K562 (cell line): Measurements from ENCODE around the gene VPS4B. TPM values are rescaled to one million over a fixed set of nuclear protein-coding genes. Genes with fewer than 3 reads are reported as not detected.

Experiments
- ARID2 ChIP-seq: fragments of 450-650 bp; IDR thresholded peaks from 2 replicates; pipeline ENCODE4 v1.6.1; 2017; ENCODE audit warnings: antibody characterized with exemption, mild to moderate bottlenecking
- COPS2 ChIP-seq: fragments of 450-650 bp; conservative IDR thresholded peaks from 2 replicates; pipeline ENCODE4 v1.6.1; 2016; ENCODE audit warnings: mild to moderate bottlenecking, moderate library complexity
- ELK1 ChIP-seq: sonication (generic); formaldehyde crosslinking; IDR thresholded peaks from 2 replicates; pipeline ENCODE4 v1.8.1; 2022; ENCODE audit warnings: missing genetic modification reagents
- HBP1 ChIP-seq: fragments of 450-650 bp; formaldehyde crosslinking; IDR thresholded peaks from 2 replicates; pipeline ENCODE4 v1.4.0; 2022; ENCODE audit warnings: missing genetic modification characterization
- HIVEP1 ChIP-seq: fragments of 250-450 bp; sonication (Bioruptor Pico); IDR thresholded peaks from 2 replicates; pipeline ENCODE4 v1.4.0; 2020; ENCODE audit warnings: mild to moderate bottlenecking
- HOXB6 ChIP-seq: fragments of 250-450 bp; sonication (Bioruptor Pico); IDR thresholded peaks from 2 replicates; pipeline ENCODE4 v1.5.1; 2022; ENCODE audit warnings: mild to moderate bottlenecking, borderline replicate concordance
- PCBP1 ChIP-seq: fragments of 200-400 bp; formaldehyde crosslinking; IDR thresholded peaks from 2 replicates; pipeline ENCODE4 v1.6.1; 2018; ENCODE audit warnings: mild to moderate bottlenecking, low read depth, low read length; ENCODE audit not compliant: poor library complexity, severe bottlenecking
- PHTF2 ChIP-seq: fragments of 250-450 bp; sonication (Bioruptor Pico); IDR thresholded peaks from 2 replicates; pipeline ENCODE4 v1.5.0; 2021; ENCODE audit warnings: mild to moderate bottlenecking
- THRA ChIP-seq: fragments of 450-650 bp; IDR thresholded peaks from 2 replicates; pipeline ENCODE4 v1.6.1; 2017; ENCODE audit warnings: mild to moderate bottlenecking, moderate library complexity
- ZFP91 ChIP-seq: sonication (generic); formaldehyde crosslinking; IDR thresholded peaks from 2 replicates; pipeline ENCODE4 v1.8.0; 2022; ENCODE audit warnings: mild to moderate bottlenecking, missing genetic modification reagents
- ZNF407 ChIP-seq: fragments of 450-650 bp; IDR thresholded peaks from 2 replicates; pipeline ENCODE4 v1.6.1; 2016; ENCODE audit warnings: low read depth
- ZNF561 ChIP-seq: fragments of 450-650 bp; formaldehyde crosslinking; conservative IDR thresholded peaks from 2 replicates; pipeline ENCODE4 v1.4.0; 2020; ENCODE audit warnings: mild to moderate bottlenecking, moderate library complexity
- polyA plus RNA-seq, 8 experiments: library from polyadenylated mRNA; depleted of rRNA in 4 of 8; stranded (reverse) in 5 of 8; unstranded in 3 of 8; fragments of >200 nt; fragmentation: Nextera tagmentation in 2 of 8; fragmentation: Illumina TruSeq in 1 of 8; extraction: Ambion mirVana in 2 of 8; extraction: Trizol in 1 of 8; gene quantifications; 2 replicates each; pipeline versions ENCODE4 v1.2.1 to v1.2.3, GENCODE V29; 2011 to 2014; ENCODE audit warnings: inconsistent platforms in 1 of 8, missing spikeins in 1 of 8
- total RNA-seq, 7 experiments: library from RNA; depleted of rRNA in 6 of 7; stranded (reverse); fragments of >200 nt in 6 of 7; fragmentation: Illumina TruSeq in 2 of 7; extraction: Trizol in 2 of 7; gene quantifications; 2 replicates each; pipeline versions ENCODE4 v1.2.1 to v1.2.3, GENCODE V29; 2011 to 2021; ENCODE audit warnings: low replicate concordance in 1 of 7

VPS4B gene
- total and polyA plus RNA-seq, 9 of the 15 experiments (the other 6 are each of a cell fraction or from before 2014, with no cell fraction given): 7.3 to 16.4 (median 10.4) TPM

GRCh38 chr18:63422087-63422863 is at the start of gene VPS4B (continued):
- no peak for TF ChIP-seq ELK1 (CRISPR knock-in tag)
- TF ChIP-seq PHTF2 (CRISPR knock-in tag): no peak
- TF ChIP-seq HOXB6 (CRISPR knock-in tag): no peak
- TF ChIP-seq PCBP1: no peak
- no peak for TF ChIP-seq THRA
- no peak for TF ChIP-seq ZNF407
- TF ChIP-seq HIVEP1: no peak
- no peak; the same call in 1 of the 2 replicates for TF ChIP-seq HBP1 (CRISPR knock-in tag)
- no peak for TF ChIP-seq ZNF561 (CRISPR knock-in tag)
- no peak for TF ChIP-seq COPS2
- TF ChIP-seq ZFP91 (CRISPR knock-in tag): no peak
- no peak for TF ChIP-seq ARID2
